T-helper 1 cell treated with Interleukin-12 subunit alpha and Interleukin-12 subunit beta and Interleukin-4 antibody, amounts not matched to agents 30 μg/mL and 1 μg/mL, for 36 hours (primary cell): ENCODE measurements around the gene KRTAP5-10.
"Not testable (repeated sequence)": the region's sequence is repeated elsewhere in the genome, so short reads cannot be mapped to it uniquely, and the experiment has no call there.

Source experiments
- H3K27ac Mint-ChIP-seq: one replicate; pipeline ENCODE4 v1.8.0; 2021; ENCODE audit warnings: mild to moderate bottlenecking, mixed read lengths
- H3K27me3 Mint-ChIP-seq: one replicate; pipeline ENCODE4 v1.8.0; 2021; ENCODE audit warnings: low read depth, mixed read lengths
- H3K36me3 Mint-ChIP-seq: one replicate; pipeline ENCODE4 v1.8.0; 2021; ENCODE audit warnings: low read depth, mixed read lengths
- H3K4me1 Mint-ChIP-seq: one replicate; pipeline ENCODE4 v1.8.0; 2021; ENCODE audit warnings: low read depth, mixed read lengths
- H3K4me3 Mint-ChIP-seq: one replicate; pipeline ENCODE4 v1.8.0; 2021; ENCODE audit warnings: mild to moderate bottlenecking, moderate library complexity, mixed read lengths
- H3K9me3 Mint-ChIP-seq: one replicate; pipeline ENCODE4 v1.8.0; 2021; ENCODE audit warnings: mixed read lengths

Gene KRTAP5-10

DNA sequence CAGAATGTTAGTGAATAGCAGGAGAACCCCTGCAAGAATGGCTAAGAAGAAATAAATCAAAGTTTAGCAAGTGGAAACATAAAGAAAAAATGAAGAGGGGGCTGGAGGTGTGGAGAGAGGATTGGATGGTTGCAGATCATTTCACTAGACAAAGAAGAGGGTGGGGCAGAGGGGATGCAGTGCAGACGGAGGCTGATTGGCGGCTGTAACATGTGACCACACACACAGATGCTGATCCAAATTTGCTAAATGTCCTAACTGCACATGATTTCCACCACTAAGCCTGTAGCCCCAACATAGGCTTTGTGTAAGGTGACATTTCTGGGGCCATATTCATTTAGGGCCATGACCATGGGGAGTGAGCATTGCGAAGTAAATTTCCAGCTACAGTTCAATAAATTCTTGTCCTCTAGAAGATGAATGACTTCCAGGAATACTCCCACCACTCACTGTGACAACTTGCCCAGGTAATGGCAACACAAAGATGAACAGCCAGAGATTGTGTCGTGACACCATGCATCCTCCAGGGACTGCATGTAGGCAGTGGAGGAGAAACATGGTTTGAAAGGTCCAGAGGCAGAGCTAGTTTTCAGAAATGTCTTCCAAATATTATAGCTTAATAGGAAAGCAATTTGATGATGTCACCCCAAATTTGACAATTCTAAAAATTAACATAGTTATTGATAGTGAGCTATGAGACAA, 10.5 kb downstream of the KRTAP5-10 start:
- Mint-ChIP-seq H3K9me3 (no peaks in the 10 kb centered on the region), H3K4me1 (peaks cover 8% of the 10 kb centered on the region), H3K36me3 (no peaks in the 10 kb centered on the region), H3K27me3 (peaks cover 9% of the 10 kb centered on the region), H3K4me3 (no peak overlapping the region), H3K27ac (no peak overlapping the region)

DNA sequence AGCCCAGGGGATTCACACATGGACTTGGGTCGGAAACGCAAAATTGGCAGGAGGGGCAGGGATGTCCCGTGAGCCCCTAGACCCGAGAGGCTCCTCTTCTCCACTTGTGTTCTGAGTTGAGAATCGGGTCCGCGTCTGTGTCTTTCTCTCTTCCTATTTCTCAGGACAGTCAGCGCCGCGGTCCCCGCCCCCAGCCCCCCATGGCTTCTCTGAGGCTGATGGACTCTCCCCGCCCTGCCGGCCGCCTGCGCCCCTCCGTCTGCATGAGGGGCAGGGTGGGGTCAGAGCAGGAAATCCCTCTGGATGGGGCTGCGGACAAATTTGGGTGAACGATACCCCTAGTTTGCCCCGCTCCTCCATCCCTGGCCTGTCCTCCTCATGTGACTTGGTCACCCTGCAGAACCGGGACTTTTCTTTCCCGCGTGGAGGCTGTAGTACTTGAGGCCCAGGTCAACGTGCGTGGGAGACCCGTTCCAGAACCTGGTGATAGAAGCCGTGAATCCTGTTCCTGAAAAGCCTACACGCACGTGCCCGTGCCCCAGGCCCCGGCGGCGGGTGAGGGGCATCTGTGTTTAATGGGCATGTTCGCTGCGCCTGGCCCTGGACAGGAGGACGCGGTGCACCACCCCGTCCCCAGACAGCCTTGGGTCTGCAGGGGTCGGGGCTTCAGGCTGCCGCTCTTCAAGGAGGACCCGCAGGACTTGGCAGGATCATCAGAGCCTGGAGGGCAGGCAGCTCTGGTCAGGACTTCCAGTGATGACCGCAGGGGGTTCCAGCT, 11.5 kb downstream of the KRTAP5-10 start:
- not testable (repeated sequence) for H3K4me3 Mint-ChIP-seq, H3K36me3 Mint-ChIP-seq

DNA sequence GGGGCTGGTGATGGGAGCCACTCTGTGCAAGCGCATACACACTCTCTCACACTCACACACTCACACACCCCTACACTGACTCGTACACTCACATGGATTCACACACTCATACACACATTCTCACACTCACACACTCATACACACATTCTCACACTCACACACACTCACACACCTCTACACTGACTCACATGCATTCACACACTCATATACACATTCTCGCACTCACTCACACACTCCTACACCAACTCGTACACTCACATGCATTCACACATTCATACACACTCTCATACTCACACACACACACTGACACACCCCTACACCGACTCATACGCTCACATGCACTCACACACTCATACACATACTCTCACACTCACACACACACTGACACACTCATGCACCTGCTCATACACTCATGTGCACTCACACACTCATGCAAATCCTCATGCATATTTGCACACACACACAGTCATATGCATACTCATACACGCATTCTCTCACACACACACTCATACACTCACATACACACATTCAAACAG, 12.2 kb downstream of the KRTAP5-10 start:
- Mint-ChIP-seq H3K9me3 (no peaks in the 10 kb centered on the region), H3K4me3 (no peak overlapping the region), H3K27ac (no peak overlapping the region), H3K36me3 (no peaks in the 10 kb centered on the region), H3K27me3 (peaks cover 18% of the 10 kb centered on the region), H3K4me1 (peaks cover 11% of the 10 kb centered on the region)

More for the DNA sequence above, 11.5 kb downstream of the KRTAP5-10 start:
- H3K9me3 Mint-ChIP-seq, H3K27ac Mint-ChIP-seq: not testable (repeated sequence)
- Mint-ChIP-seq H3K4me1 (peaks cover 11% of the 10 kb centered on the region), H3K27me3 (peaks cover 15% of the 10 kb centered on the region)

DNA sequence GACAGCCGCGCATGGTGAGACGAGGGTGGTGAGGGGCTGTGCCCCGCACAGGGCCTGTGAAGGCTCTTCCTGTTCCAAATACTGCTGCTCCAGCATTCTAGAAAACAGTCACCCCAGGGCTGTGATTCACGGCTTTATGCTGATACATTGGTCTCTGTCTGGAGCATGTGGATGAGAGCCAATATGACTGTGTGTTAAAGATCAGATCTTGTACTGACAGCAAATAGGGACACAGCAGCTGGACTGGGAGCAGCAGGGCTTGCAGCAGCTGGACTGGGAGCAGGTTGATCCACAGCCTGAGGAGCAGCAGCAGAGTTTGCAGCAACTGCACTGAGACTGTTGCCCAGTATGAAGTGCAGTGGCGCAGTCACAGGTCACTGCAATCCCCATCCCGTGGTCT, 14.2 kb downstream of the KRTAP5-10 start:
- H3K27me3 Mint-ChIP-seq: peaks cover 22% of the 10 kb centered on the region
- H3K4me3 Mint-ChIP-seq, H3K36me3 Mint-ChIP-seq, H3K27ac Mint-ChIP-seq, H3K9me3 Mint-ChIP-seq: not testable (repeated sequence)
- peaks cover 11% of the 10 kb centered on the region for H3K4me1 Mint-ChIP-seq

DNA sequence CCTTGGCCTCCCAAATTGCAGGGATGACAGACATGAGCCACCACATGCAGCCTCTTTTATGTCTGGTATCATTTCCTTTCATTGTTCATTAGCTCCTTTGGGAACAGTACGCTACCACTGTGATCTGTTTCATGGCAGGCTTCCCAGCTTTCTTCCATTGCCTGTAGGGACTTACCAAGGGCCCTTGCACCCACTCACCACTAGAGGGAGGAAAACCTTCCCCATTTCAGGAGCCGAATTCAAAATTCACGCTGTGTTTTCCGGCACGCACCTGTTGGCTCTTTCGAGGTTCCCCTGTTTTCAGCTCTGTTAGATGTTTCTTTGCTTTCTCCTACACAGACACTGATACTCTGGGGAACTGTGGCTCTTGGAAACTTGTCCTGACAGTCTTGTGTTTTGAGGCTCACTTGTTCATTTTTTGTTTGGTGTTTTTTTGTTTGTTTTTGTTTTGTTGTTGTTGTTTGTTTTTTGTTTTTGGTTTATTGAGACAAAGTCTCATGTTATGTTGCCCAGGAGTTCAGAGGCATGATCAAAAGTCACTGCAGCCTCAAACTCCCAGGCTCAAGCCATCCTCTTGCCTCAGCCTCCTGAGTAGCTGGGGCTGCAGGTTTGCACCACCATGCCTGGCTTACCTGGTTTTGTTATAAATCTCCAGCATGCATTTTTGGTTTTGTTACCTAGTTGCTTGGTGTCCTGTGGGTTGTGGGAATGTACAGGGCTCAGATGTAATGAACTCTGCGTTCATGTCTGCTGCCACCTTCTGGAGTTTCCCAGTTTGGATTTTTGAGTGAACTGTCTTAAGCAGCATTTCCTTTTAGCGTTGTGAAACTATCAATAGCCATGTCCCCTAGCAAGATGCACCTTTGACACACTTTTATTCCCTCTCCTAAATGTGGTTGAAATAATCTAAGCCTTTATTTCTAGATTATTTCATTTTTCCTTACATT, 15.0 kb downstream of the KRTAP5-10 start:
- Mint-ChIP-seq H3K27ac (no peak overlapping the region), H3K9me3 (no peaks in the 10 kb centered on the region), H3K27me3 (peaks cover 22% of the 10 kb centered on the region), H3K4me3 (no peak overlapping the region), H3K36me3 (no peaks in the 10 kb centered on the region), H3K4me1 (peaks cover 11% of the 10 kb centered on the region)

DNA sequence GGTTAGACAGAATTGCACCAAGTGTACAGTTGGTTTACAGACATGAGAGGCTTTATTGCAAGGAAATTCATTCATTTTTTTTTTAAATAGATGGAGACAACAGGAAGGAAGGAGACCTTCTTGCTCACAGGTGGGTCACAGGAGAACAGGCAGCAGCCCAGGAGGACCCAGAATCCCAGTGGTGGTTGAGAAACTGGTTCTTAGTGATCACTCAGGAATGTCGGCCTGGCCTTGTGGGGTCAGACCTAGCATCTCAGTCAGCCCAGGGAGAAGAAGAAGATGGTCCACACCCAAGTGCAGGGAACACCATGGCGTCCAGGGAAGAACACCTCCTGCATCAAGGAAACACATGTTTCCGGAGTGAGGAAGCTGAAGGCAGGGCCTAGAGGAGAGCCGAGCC, 16.5 kb downstream of the KRTAP5-10 start:
- no peaks in the 10 kb centered on the region for H3K9me3 Mint-ChIP-seq
- H3K27ac Mint-ChIP-seq: no peak overlapping the region
- no peak overlapping the region for H3K4me3 Mint-ChIP-seq
- peaks cover 22% of the 10 kb centered on the region for H3K27me3 Mint-ChIP-seq
- H3K4me1 Mint-ChIP-seq: peaks cover 11% of the 10 kb centered on the region
- H3K36me3 Mint-ChIP-seq: no peaks in the 10 kb centered on the region

DNA sequence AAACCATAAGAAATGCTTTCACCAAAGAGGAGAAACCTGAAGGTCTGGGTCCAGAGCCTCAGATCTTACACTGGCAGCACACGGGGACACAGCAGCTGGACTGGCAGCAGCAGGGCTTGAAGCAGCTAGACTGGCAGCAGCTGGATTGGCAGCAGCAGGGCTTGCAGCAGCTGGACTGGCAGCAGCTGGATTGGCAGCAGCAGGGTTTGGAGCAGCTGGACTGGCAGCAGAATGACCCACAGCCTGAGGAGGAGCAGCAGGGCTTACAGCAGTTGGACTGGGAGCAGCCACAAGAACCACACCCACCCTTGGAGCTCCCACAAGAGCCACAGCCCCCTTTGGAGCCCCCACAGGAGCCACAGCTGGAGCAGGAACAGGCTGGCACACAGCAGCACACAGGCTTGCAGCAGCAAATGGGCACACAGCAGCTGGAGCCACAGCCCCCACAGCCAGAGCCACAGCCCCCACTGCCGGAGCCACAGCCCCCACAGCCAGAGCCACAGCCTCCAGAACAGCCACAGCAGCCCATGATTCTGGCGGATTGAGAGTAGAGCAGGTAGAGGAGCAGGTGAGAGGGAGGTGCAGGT, 17.0 kb downstream of the KRTAP5-10 start, which contains the start of gene KRTAP5-11:
TSS of gene KRTAP5-11 (minus strand) at position 567 of the 587 bp plus-strand sequence. CDS start at position 529, 38 bp downstream.
- Mint-ChIP-seq H3K27me3 (peaks cover 22% of the 10 kb centered on the region), H3K27ac (no peak within 1 kb of the TSS), H3K4me3 (no peak within 1 kb of the TSS), H3K36me3 (no peaks in the 10 kb centered on the region), H3K4me1 (peaks cover 11% of the 10 kb centered on the region), H3K9me3 (no peaks in the 10 kb centered on the region)

DNA sequence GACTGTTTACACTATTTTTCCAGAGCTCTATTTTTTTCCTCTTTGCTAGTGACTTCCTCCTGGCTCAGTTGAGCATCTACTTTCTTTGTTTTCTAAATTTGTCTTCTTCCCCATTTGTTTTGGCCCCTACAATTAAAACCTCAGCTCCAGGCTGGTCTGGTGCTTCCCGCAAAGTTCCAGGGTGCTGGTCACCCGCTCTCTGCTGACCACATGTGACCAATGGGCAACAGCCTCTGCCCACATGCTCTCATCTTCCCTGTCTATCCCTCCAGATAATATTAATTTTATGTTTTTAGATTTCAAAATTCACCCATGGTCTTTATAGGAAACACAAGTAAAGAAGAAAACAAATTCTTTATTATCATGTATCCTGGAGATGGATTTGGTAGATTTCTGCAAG, 17.6 kb downstream of the KRTAP5-10 start:
- not testable (repeated sequence) for H3K9me3 Mint-ChIP-seq, H3K27ac Mint-ChIP-seq, H3K4me3 Mint-ChIP-seq, H3K36me3 Mint-ChIP-seq
- Mint-ChIP-seq H3K4me1 (peaks cover 11% of the 10 kb centered on the region), H3K27me3 (peaks cover 22% of the 10 kb centered on the region)

DNA sequence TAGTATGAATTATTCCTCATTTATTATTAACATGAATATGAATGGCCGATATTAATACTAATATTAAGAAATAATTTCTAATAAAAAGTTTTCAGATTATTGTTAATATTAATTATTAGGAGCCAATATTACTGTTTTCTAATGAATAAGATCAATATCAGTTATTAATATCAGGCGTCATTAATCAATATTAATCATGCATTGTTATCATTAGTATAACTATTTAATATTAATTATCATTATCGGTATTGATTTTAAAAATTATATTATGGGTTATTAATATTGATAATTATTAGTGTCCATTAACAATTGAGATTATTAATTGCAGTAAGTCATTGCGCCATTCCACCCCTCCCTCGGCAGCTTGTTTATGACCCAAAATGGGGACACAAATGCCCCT, 20.3 kb downstream of the KRTAP5-10 start:
- not testable (repeated sequence) for H3K36me3 Mint-ChIP-seq, H3K9me3 Mint-ChIP-seq, H3K4me3 Mint-ChIP-seq, H3K27ac Mint-ChIP-seq
- peaks cover 14% of the 10 kb centered on the region for H3K27me3 Mint-ChIP-seq
- peaks cover 13% of the 10 kb centered on the region for H3K4me1 Mint-ChIP-seq

DNA sequence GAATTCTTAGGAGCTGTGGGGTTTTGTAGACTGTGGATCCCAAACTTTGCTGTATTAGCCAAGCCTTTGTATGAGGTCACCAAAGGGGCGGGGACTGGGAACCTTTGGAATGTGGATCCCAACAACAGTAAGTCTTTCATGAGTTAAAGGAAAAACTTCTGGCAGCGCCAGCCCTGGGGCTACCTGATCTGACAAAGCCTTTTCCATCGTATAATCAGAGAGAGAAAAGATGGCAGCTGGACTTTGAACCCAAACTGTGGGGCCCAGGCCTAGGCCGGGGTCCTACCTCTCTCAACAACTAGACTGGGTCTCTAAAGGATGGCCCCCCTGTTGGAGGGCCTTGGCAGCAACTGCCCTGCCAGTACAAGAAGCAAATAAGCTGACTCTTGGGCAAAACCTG, 23.0 kb downstream of the KRTAP5-10 start:
- not testable (repeated sequence) for H3K36me3 Mint-ChIP-seq, H3K4me1 Mint-ChIP-seq, H3K9me3 Mint-ChIP-seq, H3K27me3 Mint-ChIP-seq, H3K27ac Mint-ChIP-seq, H3K4me3 Mint-ChIP-seq

DNA sequence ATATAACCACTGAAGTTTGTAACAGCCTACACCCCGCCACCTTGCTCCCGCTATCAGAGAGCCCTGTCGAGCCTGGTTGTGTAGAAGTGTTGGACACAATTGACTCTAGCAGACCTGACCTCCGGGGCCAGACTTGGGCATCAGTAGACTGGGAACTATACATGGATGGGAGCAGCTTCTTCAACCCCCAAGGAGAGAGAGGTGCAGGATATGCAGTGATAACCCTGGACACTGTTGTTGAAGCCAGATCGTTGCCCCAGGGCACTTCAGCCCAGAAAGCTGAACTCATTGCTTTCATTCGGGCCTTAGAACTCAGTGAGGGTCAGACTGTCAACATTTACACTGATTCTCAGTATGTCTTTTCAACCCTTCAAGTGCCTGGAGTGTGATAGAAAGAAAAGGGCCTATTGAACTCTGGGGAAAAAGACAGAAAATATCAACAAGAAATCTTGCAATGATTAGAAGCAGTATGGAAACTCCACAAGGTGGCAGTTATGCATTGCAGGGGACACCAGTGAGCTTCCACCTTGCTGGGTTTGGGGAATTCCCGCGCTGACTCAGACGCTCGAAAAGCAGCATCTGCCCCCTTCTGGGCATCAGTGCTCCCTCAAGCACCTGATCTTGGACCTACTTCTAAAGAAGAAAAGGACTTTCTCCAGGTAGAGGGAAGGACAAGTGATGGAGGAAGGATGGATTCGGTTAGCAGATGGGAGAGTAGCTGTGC, 23.6 kb downstream of the KRTAP5-10 start:
- not testable (repeated sequence) for H3K4me1 Mint-ChIP-seq, H3K4me3 Mint-ChIP-seq, H3K27me3 Mint-ChIP-seq, H3K9me3 Mint-ChIP-seq, H3K27ac Mint-ChIP-seq, H3K36me3 Mint-ChIP-seq

DNA sequence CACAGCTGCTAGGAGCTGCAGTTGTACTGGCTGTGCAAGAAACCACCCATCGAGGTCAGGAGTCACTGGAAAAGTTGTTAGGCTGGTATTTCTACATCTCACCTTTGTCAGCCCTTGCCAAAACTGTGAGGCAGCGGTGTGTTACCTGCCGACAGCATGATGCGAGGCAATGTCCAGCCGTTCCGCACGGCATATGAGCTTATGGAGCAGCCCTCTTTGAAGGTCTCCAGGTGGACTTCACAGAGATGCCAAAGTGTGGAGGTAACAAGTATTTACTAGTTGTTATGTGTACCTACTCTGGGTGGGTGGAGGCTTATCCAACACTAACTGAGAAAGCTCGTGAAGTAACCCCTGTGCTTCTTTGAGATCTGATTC, 24.2 kb downstream of the KRTAP5-10 start:
- H3K4me1 Mint-ChIP-seq, H3K36me3 Mint-ChIP-seq, H3K4me3 Mint-ChIP-seq, H3K27ac Mint-ChIP-seq, H3K27me3 Mint-ChIP-seq, H3K9me3 Mint-ChIP-seq: not testable (repeated sequence)

DNA sequence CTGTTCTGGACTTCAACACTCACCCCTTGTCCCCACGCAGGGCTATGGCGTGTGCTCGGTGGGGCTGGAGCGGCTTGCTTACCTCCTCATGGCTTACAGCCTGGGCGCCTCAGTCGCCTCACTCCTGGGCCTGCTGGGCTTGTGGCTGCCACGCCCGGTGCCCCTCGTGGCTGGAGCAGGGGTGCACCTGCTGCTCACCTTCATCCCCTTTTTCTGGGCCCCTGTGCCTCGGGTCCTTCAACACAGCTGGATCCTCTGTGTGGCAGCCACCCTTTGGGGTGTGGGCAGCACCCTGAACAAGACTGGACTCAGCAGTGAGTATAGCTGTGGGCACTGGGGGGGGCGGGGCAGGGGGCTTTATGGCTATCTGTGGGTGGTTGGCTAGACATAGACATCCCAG, 37.9 kb downstream of the KRTAP5-10 start:
- not testable (repeated sequence) for H3K36me3 Mint-ChIP-seq, H3K9me3 Mint-ChIP-seq, H3K27ac Mint-ChIP-seq, H3K4me1 Mint-ChIP-seq, H3K4me3 Mint-ChIP-seq
- H3K27me3 Mint-ChIP-seq: peaks cover 32% of the 10 kb centered on the region
